Measurements from ENCODE around the gene CRISP3.
"Not testable (repeated sequence)": the region's sequence is repeated elsewhere in the genome, so short reads cannot be mapped to it uniquely, and the experiment has no call there.

Gene CRISP3

GRCh38 chr6:49744259-49744658 lies at the start of gene CRISP3:
Gene CRISP3 (minus strand): TSS chr6:49744388. CDS start chr6:49744367, 21 bp downstream.
- no peak for DNase-seq

- no peak for DNase-seq
Observed at GRCh38 chr6:49790341-49790740, 46.2 kb upstream of the CRISP3 start.

- no peak for DNase-seq
Observed at GRCh38 chr6:49787176-49787575, 43.0 kb upstream of the CRISP3 start, which contains the start of gene PGK2. Gene PGK2 (minus strand): TSS chr6:49787285. CDS start chr6:49787187, 98 bp downstream.

- DNase-seq, result no peak
Observed at GRCh38 chr6:49784272-49784671, 40.1 kb upstream of the CRISP3 start.

GRCh38 chr6:49782725-49783124 lies 38.5 kb upstream of the CRISP3 start:
- no peak for DNase-seq

GRCh38 chr6:49782293-49782692 lies 38.1 kb upstream of the CRISP3 start:
- no peak for DNase-seq

DNA sequence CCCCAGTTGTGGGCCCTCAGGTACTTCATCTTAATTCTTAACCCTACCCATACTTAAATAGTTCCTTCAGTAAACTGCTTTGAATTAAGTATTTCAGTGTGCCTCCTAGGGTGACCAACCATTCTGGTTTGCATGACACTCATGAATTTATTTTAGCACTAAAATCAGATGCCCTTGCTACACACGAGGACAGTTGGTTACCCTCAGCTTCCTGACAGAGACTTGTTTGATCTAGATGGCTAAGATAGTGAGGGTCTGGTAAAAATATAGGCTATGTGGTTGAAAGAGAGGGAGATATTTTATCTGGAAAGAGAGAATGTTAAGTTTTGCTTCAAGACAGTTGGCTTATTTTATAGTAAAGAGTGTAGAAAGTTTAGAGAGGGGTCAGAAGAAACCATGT lies 32.3 kb upstream of the CRISP3 start:
- DNase-seq, result no peak

DNA sequence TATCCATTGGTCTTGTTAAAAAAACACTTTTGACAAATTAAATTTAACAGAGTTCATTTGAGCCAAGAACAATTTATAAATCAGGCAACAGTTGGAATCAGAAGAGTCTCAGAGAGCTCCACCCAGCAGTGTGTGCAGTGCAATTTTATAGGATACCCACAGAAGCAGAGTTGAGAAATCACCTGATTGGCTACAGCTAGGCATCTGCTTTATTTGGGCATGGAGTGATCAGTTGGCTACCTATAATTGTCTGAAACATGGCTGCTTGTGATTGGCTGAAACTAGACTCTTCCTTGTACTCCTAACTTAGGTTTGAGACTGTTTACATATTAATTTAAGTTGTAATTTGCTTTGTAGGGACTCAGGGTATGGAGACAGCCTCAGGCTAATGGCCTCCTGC lies 30.9 kb upstream of the CRISP3 start:
- no peak for DNase-seq

DNA sequence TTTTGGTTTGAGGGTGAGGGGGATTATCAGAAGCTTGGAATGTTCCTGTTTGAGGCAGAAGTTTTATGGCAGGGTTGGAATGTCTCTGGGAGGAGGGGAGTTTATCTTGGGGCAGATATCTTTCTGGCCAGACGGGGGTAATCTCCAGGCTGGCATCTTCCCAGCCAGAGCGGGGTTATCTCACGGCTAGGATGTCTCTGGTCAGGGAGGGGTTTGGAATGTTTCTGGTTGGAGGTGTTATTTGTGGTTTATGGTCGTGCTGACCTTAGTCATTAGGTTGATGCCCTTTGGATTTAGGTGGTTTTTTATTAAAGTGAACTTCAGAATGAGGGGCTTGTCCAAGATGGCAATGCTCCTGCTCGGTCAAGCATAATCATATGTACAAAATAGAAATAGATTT lies 28.1 kb upstream of the CRISP3 start:
- no peak for DNase-seq

DNA sequence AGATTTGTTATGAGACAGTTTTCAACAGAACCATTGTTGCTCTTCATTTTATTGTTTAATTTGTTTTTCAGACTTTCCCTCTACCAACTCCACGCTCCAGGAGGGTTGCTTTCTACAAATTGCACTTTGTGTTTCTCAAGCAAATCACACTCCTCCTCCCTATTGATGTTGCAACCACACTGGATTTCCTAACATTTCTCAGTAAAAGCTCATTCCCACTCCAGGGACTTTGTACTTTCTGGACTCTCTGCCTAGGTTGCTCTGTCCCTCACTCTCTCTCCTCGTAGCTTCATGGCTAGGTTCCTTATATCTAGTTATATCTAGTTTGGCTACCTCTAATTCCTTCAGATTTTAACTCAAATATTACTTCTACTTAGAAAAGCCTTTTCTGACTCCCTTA lies 22.6 kb upstream of the CRISP3 start:
- no peak for DNase-seq

DNA sequence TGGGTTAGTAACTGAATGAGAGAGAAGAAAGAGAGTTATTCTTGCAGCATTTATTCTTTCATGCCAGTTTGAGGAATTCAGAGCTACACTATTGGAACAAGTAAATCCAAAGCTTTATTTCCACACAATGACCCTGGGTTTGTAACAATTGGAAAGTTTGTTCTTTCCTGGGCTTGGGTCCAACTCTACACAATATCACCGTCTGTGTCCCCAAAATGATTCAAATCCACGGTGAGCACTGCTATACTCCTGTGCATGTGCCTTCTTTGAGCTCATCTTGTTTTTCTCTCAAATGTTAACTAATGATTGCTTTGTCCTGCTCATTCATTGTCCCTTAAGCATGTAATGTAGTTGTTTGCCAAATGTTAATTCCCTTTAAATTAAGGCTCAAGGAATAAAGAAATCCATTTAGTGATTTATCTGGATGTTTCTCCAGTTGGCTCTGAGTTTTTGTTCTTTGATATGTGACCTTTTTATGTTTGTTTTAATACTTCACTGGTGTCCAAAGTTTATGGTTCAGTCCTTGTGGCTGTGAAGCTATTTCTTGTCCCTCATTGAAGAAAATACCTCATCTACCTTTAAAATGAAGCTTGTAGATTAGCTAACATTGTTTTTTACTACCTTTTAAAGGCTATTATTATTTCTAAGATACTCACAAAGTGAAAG lies 20.5 kb upstream of the CRISP3 start:
- DNase-seq, result no peak

DNA sequence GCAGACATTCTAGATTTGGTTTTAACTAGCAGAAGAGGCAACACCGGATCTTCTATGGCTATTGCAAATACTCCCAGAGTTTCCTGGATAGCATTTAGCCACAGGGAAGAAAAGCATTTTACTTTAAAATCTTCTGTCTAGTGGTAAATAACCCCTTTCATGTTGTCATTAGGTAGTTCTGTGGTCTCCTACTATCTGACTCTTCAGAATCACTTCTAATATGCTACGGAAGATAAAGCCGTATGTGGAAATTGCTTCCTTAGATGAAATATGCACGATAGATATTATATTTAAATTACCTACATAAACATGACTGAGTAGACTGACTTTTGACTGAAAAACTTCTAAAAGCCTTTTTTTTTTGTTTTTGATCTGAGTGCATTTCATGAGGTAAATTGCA lies 759 bp downstream of the CRISP3 start:
- DNase-seq, result no peak

- DNase-seq, result no peak
Observed at GRCh38 chr6:49739423-49739822, 4.8 kb downstream of the CRISP3 start.

DNA sequence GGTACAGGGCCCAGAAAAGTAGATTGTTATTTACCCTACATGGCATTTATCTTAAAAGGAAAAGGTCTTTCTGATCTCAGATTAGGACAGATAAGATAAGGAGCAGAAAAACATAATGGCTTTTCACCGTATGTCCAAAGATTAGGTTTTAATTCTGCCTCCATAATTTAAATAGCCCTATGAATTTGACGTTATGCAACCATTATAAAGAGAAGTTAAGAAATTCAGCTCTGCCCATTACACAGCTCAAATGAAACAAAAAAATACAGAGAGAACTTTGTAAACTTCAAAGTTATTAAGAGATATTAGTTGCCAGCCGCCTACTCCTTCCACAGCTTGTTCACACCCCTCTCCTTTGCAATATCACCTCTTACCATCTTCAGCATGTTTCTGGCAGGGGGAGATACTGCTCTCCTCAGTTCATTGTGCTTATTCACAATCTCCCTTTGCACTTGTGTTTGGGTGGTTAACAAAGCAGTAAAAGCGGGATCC lies 8.1 kb downstream of the CRISP3 start:
- DNase-seq, result no peak

- DNase-seq, result no peak
Observed at GRCh38 chr6:49733680-49734079, 10.5 kb downstream of the CRISP3 start.

DNA sequence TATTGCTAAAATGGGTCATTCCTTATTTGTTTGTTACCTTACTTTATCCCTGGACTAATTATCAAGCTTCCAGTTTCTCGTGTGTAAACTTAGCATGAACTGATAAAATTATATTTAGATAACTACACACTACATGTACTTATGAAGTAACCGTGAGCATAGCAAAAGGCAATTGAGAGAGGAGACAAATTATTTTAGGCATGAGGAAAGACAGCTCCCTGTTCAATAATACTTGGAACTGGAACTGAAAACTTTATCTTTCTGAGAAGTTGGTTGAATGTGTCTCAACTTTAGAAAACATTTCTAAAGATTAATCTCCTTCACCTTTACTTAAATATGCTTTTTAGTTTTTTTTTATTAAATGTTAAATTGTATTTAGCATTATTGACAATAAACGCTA lies 11.4 kb downstream of the CRISP3 start:
- DNase-seq, result no peak

DNA sequence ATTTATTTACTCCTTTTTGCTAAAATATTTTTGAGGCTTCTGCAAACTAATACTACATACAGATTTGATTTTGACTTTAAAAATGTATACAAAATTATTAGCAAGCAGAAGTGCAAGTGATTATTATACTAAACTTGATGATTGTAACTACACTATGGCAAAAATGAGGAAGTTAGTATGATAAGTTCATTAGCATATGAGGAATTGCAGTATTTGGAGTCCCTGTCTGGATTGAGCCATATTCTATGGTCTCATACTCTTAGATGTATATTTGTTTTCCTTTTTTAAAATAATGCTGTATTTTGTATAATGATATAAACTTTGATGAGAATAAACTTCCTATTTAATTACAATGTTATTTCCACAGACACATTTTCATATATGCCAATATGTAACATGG lies 13.9 kb downstream of the CRISP3 start:
- DNase-seq, result no peak

DNA sequence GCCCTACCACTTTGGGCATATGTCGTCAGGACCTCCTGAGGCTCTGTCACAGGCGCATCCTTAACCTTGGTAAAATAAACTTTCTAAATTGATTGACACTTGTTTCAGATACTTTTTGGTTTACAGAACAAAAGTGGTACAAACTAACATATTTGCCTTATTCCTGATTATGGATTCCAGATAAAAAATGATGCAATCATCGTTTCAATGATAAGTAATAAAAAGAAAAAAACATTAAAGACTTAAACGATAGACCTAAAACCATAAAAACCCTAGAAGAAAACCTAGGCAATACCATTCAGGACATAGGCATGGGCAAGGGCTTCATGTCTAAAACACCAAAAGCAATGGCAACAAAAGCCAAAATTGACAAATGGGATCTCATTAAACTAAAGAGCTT lies 20.3 kb downstream of the CRISP3 start:
- DNase-seq, result not testable (repeated sequence)

- DNase-seq, result no peak
Observed at GRCh38 chr6:49721297-49721696, 22.9 kb downstream of the CRISP3 start.

GRCh38 chr6:49720372-49720771 lies 23.8 kb downstream of the CRISP3 start:
- no peak for DNase-seq

DNA sequence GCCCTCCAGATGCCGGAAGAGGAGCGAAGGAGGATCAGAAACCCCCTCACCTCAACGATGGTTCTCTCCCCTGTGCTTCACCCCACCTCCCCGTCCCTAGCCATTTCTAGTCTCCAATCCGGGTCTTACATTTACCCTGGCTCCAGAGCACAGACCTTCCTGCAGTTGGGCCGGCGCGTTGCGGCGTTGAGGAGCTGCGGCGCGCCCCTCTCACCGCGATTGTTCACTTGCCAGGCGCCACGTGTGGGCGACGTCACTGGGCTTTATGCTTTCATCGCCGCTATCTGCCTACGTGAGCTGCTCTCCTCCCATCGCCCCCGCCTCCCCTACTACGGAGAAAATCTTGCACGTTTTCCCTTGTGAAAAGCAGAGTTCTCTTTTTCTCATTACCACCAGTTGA lies 30.8 kb downstream of the CRISP3 start, which contains the start of gene CRISP2:
Gene CRISP2 (minus strand): TSS at position 198 of the 400 bp plus-strand sequence. CDS start 4,347 bp downstream, outside the sequence.
- no peak for DNase-seq

DNA sequence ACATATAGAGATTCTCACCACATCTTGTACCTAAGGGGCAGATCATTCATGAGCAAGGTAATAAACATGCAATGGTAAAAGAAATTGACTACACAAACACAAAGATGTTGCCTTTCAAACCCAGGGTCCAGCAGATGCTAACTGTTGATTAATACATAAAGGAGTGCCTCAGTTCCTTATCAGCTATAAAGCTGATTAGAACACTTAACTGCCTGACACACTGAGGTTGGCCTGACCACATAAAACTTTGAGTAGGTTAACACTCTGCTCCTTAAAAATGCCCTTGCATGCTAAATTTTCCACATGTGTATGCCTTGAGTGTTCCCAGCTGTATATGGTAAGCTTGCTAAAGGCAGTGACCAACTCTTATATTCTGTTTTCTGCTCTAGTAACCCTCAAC lies 45.7 kb downstream of the CRISP3 start:
- no peak for DNase-seq

DNA sequence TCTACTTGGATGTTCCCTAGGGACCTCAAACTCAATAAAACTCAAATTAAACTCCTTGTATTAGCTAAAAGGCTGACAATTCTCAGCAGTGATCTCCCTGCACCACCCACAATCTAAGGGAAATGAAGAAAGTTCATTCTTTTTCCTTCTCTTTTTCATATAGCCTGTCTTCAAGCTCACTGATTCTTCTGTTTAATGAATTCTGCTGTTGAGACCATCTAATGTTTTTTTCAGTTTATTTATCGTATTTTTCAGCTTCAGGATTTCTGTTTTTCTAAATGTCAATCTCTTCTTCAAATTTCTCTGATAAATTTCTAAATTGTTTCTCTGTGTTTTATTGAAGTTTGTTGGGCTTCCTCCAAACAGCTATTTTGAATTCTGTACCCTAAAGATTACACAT lies 50.7 kb downstream of the CRISP3 start:
- DNase-seq, result no peak

GRCh38 chr6:49692534-49692933 lies 51.7 kb downstream of the CRISP3 start:
- DNase-seq, result no peak
